ENCODE measurements around the gene FAM169A.
"Not testable (repeated sequence)": the region's sequence is repeated elsewhere in the genome, so short reads cannot be mapped to it uniquely, and the experiment has no call there.

The FAM169A gene

GRCh38 chr5:74801197-74801596, 65.0 kb downstream of the FAM169A start:
- Histone ChIP-seq H3K4me1 (no peaks in the 10 kb centered on the region), H3K27ac (no peak overlapping the region), H3K36me3 (peaks cover 28% of the 10 kb centered on the region), H4K20me1 (no peaks in the 10 kb centered on the region), H3K4me3 (no peak overlapping the region), H3K27me3 (no peaks in the 10 kb centered on the region), H3K9me3 (no peaks in the 10 kb centered on the region), H3K9ac (no peak overlapping the region), H3K4me2 (no peak overlapping the region)
- no peak for TF ChIP-seq Cebpa-rat (IDR thresholded peaks at IDR 0.05)

DNA sequence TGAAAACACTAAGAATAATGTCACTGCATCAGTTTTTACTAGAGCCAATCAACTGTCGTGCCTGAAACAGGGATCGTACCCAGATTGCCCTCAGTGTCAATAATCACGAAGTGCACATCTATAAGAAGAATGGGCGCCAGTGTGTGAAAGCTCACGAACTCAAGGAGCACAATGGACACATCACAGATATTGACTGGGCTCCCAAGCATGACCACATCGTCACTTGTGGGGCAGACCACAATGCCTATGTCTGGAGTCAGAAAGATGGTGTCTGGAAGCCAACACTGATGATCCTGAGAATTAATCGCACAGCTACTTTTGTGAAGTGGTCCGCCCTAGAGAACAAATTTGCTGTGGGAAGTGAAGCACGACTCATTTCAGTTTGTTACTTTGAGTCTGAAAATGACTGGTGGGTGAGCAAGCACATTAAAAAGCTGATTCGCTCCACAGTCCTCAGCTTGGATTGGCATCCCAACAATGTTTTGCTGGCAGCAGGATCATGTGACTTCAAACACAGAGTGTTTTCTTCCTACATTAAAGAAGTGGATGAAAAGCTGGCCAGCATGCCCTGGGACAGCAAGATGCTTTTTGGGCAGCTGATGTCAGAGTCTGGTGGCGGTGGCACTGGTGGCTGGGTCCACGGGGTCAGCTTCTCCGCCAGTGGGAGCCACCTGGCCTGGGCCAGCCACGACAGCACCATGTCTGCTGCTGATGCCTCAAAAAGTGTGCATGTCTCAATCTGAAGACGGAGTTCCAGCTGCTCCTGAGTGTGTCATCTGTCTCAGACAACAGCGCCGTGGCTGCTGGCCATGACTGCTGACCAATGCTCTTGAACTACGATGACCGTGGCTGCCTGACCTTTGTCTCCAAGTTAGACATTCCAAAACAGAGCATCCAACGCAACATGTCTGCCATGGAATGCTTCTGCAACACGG, 66.9 kb downstream of the FAM169A start:
- H3K27me3 ChIP-seq, result no peaks in the 10 kb centered on the region
- no peak overlapping the region for H3K4me3 ChIP-seq
- no peaks in the 10 kb centered on the region for H3K9me3 ChIP-seq
- H3K9ac ChIP-seq, result no peak overlapping the region
- H3K36me3 ChIP-seq, result peaks cover 34% of the 10 kb centered on the region
- no peak overlapping the region for H3K4me2 ChIP-seq
- H4K20me1 ChIP-seq, result no peaks in the 10 kb centered on the region
- no peak for TF ChIP-seq Cebpa-rat (IDR thresholded peaks at IDR 0.05)
- no peaks in the 10 kb centered on the region for H3K4me1 ChIP-seq
- H3K27ac ChIP-seq, result no peak overlapping the region

- not testable (repeated sequence) for H3K9me3 ChIP-seq
- peaks cover 78% of the 10 kb centered on the region for H3K36me3 ChIP-seq
These were observed 74.5 kb downstream of the FAM169A start for GRCh38 chr5:74791669-74792068.

GRCh38 chr5:74787424-74787823, 78.8 kb downstream of the FAM169A start:
- Histone ChIP-seq H3K9ac (no peak overlapping the region), H3K27ac (no peak overlapping the region), H4K20me1 (no peaks in the 10 kb centered on the region), H3K4me2 (no peak overlapping the region), H3K4me1 (no peaks in the 10 kb centered on the region), H3K4me3 (no peak overlapping the region), H3K27me3 (no peaks in the 10 kb centered on the region), H3K9me3 (0 out of 2 replicates have a peak, but pooled peaks cover 9% of the 10 kb centered on the region), H3K36me3 (peaks cover 62% of the 10 kb centered on the region)
- no peak for TF ChIP-seq Cebpa-rat (IDR thresholded peaks at IDR 0.05)

More at GRCh38 chr5:74791669-74792068, 74.5 kb downstream of the FAM169A start:
- H3K27ac ChIP-seq, H3K4me3 ChIP-seq, H3K27me3 ChIP-seq, H3K4me1 ChIP-seq, H4K20me1 ChIP-seq, H3K9ac ChIP-seq, H3K4me2 ChIP-seq: not testable (repeated sequence)

DNA sequence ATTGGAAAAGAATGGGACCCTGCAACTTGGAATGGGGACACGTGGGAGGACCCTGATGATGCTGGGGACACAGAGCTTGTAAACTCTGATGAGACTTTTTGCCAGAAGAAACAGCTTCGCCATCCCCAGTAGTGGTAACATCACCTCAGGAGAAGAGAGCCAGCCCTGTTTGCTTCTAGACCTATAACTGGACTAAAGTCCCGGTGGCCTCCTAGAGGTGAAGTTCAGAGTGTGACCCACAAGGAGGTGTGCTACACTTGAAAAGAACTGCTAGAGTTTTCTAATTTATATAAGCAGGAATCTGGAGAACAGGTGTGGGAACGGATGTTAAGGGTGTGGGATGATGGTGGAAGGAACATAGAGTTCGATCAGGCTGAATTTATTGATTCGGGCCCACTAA, 79.3 kb downstream of the FAM169A start:
- Histone ChIP-seq H3K9me3 (0 out of 2 replicates have a peak, but pooled peaks cover 9% of the 10 kb centered on the region), H3K4me3 (no peak overlapping the region), H3K9ac (no peak overlapping the region), H3K27ac (no peak overlapping the region), H3K27me3 (no peaks in the 10 kb centered on the region), H3K36me3 (peaks cover 57% of the 10 kb centered on the region), H3K4me2 (no peak overlapping the region), H3K4me1 (no peaks in the 10 kb centered on the region), H4K20me1 (no peaks in the 10 kb centered on the region)
- no peak for TF ChIP-seq Cebpa-rat (IDR thresholded peaks at IDR 0.05)

GRCh38 chr5:74778609-74779008, 87.6 kb downstream of the FAM169A start:
- Histone ChIP-seq H3K4me3 (no peak overlapping the region), H3K4me1 (no peaks in the 10 kb centered on the region), H4K20me1 (0 out of 2 replicates have a peak, but pooled peaks cover 2% of the 10 kb centered on the region), H3K27me3 (no peaks in the 10 kb centered on the region), H3K27ac (no peak overlapping the region), H3K4me2 (no peak overlapping the region), H3K36me3 (peaks cover 61% of the 10 kb centered on the region), H3K9ac (no peak overlapping the region), H3K9me3 (no peaks in the 10 kb centered on the region)
- TF ChIP-seq Cebpa-rat (IDR thresholded peaks at IDR 0.05), result no peak

GRCh38 chr5:74772359-74772758, 93.8 kb downstream of the FAM169A start:
- Histone ChIP-seq H3K36me3 (peaks cover 85% of the 10 kb centered on the region), H3K9ac (no peak overlapping the region), H3K27ac (no peak overlapping the region), H3K4me3 (no peak overlapping the region), H3K9me3 (no peaks in the 10 kb centered on the region), H3K4me1 (peaks cover 9% of the 10 kb centered on the region), H3K27me3 (no peaks in the 10 kb centered on the region), H4K20me1 (peaks cover 21% of the 10 kb centered on the region), H3K4me2 (no peak overlapping the region)
- no peak for TF ChIP-seq Cebpa-rat (IDR thresholded peaks at IDR 0.05)

GRCh38 chr5:74767579-74767913, 98.6 kb downstream of the FAM169A start:
- peak overlapping the region; percentile 92 for H3K4me2 ChIP-seq
- peak overlapping the region; percentile 90 for H3K4me3 ChIP-seq
- peaks cover 26% of the 10 kb centered on the region; the same call in 1 of the 2 replicates for H4K20me1 ChIP-seq
- peaks cover 26% of the 10 kb centered on the region for H3K4me1 ChIP-seq
- TF ChIP-seq Cebpa-rat (IDR thresholded peaks at IDR 0.05), result no peak
- H3K9ac ChIP-seq, result peak overlapping the region; percentile 89
- no peaks in the 10 kb centered on the region for H3K9me3 ChIP-seq
- H3K36me3 ChIP-seq, result peaks cover 47% of the 10 kb centered on the region
- peak overlapping the region; percentile 88 for H3K27ac ChIP-seq
- H3K27me3 ChIP-seq, result no peaks in the 10 kb centered on the region

- Histone ChIP-seq H3K27ac (peak within 1 kb of the TSS; percentile 88), H3K4me2 (peak within 1 kb of the TSS; percentile 92), H3K4me1 (peaks cover 26% of the 10 kb centered on the region), H3K9ac (peak within 1 kb of the TSS; percentile 89), H3K4me3 (peak within 1 kb of the TSS; percentile 90), H4K20me1 (peaks cover 27% of the 10 kb centered on the region; the same call in 1 of the 2 replicates), H3K27me3 (no peaks in the 10 kb centered on the region), H3K36me3 (peaks cover 47% of the 10 kb centered on the region), H3K9me3 (no peaks in the 10 kb centered on the region)
- no peak for TF ChIP-seq Cebpa-rat (IDR thresholded peaks at IDR 0.05)
These were observed 99.2 kb downstream of the FAM169A start, which contains the start of the genes GFM2 and NSA2 for GRCh38 chr5:74766849-74767578. TSS of gene GFM2 (minus strand) at chr5:74767117. CDS start at chr5:74763742, 3,375 bp downstream. TSS of gene NSA2 (plus strand) at chr5:74767249. CDS start at chr5:74767361, 112 bp downstream.
